ENCODE results near the gene SYNGAP1. TPM values are rescaled to one million over a fixed set of nuclear protein-coding genes. Genes with fewer than 3 reads are reported as not detected.

The SYNGAP1 gene
- total RNA-seq, 4 donors from 2014 or later: 3.3 to 8.6 (median 4.1) TPM

- Histone ChIP-seq H3K36me3 (peaks cover 9 to 44% (median 36%) of the 10 kb centered on the region in 3 donors), H3K4me1 (peaks cover 45 to 88% (median 49%) of the 10 kb centered on the region in 3 donors), H3K27ac (peak overlapping the region in 2 of 4 donors; percentile 42 to 99), H3K4me3 (no peak overlapping the region), H3K9me3 (no peaks in the 10 kb centered on the region), H3K27me3 (no peaks in the 10 kb centered on the region)
- TF ChIP-seq POLR2A (IDR thresholded peaks at IDR 0.05): no peak
- TF ChIP-seq CTCF (IDR thresholded peaks at IDR 0.05): no peak
- no peak for DNase-seq
- intact Hi-C loops (cut with DNase I): loop anchor here (10.0 kb wide), 1 partner anchor 159 kb away; no protein-coding TSS in a partner anchor
- 50 to 77% methylated on average over 3 to 9 of the region's 9 CpGs for WGBS, 2 donors
Measured at GRCh38 chr6:33415831-33416230, 4.0 kb upstream of the SYNGAP1 start.

GRCh38 chr6:33416386-33417127 lies 3.3 kb upstream of the SYNGAP1 start:
- H3K4me1 ChIP-seq: peaks cover 41 to 89% (median 49%) of the 10 kb centered on the region in 3 donors
- intact Hi-C loops (cut with DNase I): loop anchor here (10.0 kb wide), 1 partner anchor 158 kb away; no protein-coding TSS in a partner anchor
- H3K27ac ChIP-seq: peak overlapping the region; percentile 16 to 99 (median 96)
- DNase-seq: no peak
- WGBS, 2 donors: 21 to 36% methylated on average over 12 of the region's 12 CpGs
- H3K9me3 ChIP-seq: no peaks in the 10 kb centered on the region
- peak overlapping the region; percentile 41 to 85 (median 72) for H3K4me3 ChIP-seq
- no peak for TF ChIP-seq POLR2A (IDR thresholded peaks at IDR 0.05)
- no peak for TF ChIP-seq CTCF (IDR thresholded peaks at IDR 0.05)
- H3K36me3 ChIP-seq: peaks cover 9 to 44% (median 36%) of the 10 kb centered on the region in 3 donors
- H3K27me3 ChIP-seq: no peaks in the 10 kb centered on the region

GRCh38 chr6:33417128-33417902 lies 2.5 kb upstream of the SYNGAP1 start:
- Histone ChIP-seq H3K27ac (peak overlapping the region; percentile 89 to 99 (median 96)), H3K27me3 (no peaks in the 10 kb centered on the region), H3K36me3 (peaks cover 9 to 42% (median 35%) of the 10 kb centered on the region in 3 donors), H3K4me1 (peaks cover 35 to 82% (median 42%) of the 10 kb centered on the region in 3 donors), H3K9me3 (no peaks in the 10 kb centered on the region), H3K4me3 (peak overlapping the region; percentile 41 to 85 (median 72))
- intact Hi-C loops (cut with DNase I): loop anchor here (10.0 kb wide), 1 partner anchor 157 kb away; no protein-coding TSS in a partner anchor
- 2 to 5% methylated on average over 8 to 11 of the region's 25 CpGs for WGBS, 2 donors
- no peak for TF ChIP-seq POLR2A (IDR thresholded peaks at IDR 0.05)
- no peak for TF ChIP-seq CTCF (IDR thresholded peaks at IDR 0.05)
- no peak for DNase-seq

GRCh38 chr6:33417903-33418689 lies 1.8 kb upstream of the SYNGAP1 start, which contains the start of gene CUTA:
Gene CUTA (minus strand): TSS chr6:33418107. CDS start chr6:33418000, 107 bp downstream.
- peaks cover 35 to 74% (median 37%) of the 10 kb centered on the region in 3 donors for H3K4me1 ChIP-seq

More at GRCh38 chr6:33417903-33418689, 1.8 kb upstream of the SYNGAP1 start, which contains the start of gene CUTA:
- TF ChIP-seq POLR2A (IDR thresholded peaks at IDR 0.05): peak in 3 of 4 donors; percentile 54 to 82 (median 74)
- peak; percentile 21 to 53 (median 40) for TF ChIP-seq CTCF (IDR thresholded peaks at IDR 0.05)
- H3K27ac ChIP-seq: peak within 1 kb of the TSS; percentile 89 to 99 (median 96)
- intact Hi-C loops (cut with DNase I): loop anchor here (10.0 kb wide), 1 partner anchor 157 kb away; no protein-coding TSS in a partner anchor
- peaks cover 9 to 35% (median 27%) of the 10 kb centered on the region in 3 donors for H3K36me3 ChIP-seq
- peak; percentile 97 for DNase-seq
- peak within 1 kb of the TSS; percentile 41 to 85 (median 72) for H3K4me3 ChIP-seq
- H3K9me3 ChIP-seq: no peaks in the 10 kb centered on the region
- no peaks in the 10 kb centered on the region for H3K27me3 ChIP-seq
- 0% methylated on average over 11 of the region's 51 CpGs for WGBS, 2 donors
